Measurements from ENCODE around the gene PEX5L.
"Not testable (repeated sequence)": the region's sequence is repeated elsewhere in the genome, so short reads cannot be mapped to it uniquely, and the experiment has no call there.

The PEX5L gene

DNA sequence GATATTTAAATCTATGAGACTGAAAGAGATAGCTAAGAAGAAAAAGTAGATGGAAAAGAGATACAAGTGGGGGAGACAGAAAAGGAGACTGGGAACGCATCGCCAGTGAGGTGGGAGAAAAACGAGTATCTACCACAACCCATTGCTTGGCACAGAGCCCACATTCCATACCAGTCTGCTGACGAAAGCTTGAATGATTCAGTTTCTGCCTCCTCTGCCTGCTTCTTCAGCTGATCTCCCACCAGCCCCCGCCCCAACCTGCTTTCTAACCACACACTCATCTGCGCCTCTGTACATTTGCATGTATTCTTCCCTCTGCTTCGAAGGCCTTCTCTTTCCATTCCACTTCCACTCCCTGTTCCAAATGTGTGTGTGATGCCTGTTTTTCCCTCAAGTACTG lies 195.8 kb downstream of the PEX5L start:
- DNase-seq (ENCODE audit: low read depth in 1 of 2, low spot score in 1 of 2) = no peak

DNA sequence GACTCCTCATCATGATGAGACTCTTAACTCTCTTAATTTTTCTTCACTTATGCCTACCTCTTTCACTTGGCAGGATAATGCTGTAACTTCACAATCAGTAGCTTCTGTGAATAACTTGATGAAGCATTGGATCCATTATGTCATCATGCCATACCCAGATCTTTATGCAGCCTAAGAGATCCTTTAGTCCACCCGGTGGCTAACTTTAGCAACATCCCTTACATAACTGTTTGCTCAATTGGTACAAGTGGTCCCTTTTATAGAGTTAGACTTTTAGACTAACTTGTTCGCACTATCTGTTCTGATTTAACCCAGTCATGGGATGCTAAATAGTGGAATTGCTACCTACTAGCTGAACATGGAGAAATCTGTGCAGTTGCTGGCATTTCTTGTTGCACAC lies 199.4 kb downstream of the PEX5L start:
- DNase-seq (ENCODE audit: low read depth in 1 of 2, low spot score in 1 of 2) = no peak

DNA sequence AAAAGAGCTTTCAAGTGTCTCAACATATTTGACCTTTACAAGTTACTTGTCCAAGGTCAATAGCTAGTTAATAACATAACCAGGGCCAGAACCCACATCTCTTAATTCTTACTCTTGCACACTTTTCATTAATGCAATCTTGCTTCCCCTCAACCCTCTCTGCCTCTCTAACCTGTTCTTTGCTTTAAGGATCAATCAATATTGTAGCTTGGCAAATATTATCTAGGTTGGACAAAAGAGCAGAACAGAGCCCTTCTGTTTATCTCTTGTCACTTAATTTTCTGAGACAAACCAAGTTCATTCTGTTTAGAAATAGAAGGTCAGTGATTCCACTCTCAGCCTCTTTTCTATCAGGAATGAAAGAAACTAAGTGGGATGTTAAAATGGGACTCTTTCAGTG lies 203.4 kb downstream of the PEX5L start:
- DNase-seq (ENCODE audit: low read depth in 1 of 2, low spot score in 1 of 2) = no peak

DNA sequence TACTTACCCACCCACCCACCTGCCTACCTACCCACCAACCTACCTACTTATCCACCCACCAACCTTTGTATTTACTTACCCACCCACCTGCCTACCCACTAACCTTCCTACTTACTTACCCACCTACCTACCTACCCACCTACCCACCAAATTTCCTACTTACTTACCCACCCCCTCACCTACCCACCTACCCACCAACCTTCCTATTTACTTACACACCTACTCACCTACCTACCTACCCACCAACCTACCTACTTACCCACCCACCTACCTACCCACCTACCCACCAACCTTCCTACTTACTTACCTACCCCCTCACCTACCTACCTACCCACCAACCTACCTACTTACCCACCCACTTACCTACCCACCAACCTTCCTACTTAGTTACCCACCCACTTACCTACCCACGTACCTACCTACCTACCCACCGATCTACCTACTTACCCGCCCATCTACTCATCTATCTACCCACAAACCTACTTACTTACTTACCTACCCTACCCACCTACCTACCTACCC lies 204.3 kb downstream of the PEX5L start:
- DNase-seq (ENCODE audit: low read depth in 1 of 2, low spot score in 1 of 2) = no peak

DNA sequence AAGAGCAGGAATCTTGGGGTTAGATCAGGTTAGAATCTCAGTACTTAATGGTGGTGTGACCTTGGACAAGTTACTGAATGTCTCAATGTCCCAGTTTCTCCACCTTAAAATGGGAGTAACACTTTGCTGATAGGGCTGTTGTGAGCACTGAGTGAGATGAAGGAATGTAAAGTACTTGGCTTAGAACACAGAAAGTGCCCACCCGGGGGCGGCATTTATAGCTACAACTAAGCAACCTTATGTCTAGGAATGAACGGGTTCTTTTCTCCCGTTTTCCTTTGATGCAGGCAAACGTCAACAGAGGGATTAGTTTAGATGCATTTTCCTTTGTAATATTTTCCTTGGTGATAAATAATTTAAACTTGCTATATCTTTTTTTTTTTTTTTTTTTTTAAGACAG lies 207.3 kb downstream of the PEX5L start:
- DNase-seq (ENCODE audit: low read depth in 1 of 2, low spot score in 1 of 2) = no peak

DNA sequence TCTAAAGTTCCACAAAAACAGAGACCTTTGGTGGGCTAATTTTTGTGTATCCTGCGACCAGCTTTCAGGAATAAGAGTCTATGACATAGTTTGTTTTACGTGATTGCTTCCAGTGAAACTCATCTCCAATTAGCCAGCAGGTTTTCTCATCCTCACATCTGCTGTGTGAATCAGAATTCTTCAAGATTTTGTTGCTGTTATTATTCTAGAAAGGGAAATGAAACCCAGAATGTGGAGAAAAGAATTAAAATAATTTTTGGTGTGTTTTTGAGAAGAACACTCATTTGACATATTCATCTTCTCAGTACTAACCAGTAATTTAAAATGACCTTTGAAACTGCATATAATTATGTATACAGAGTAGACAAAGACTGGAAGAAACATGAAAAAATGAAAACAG lies 208.0 kb downstream of the PEX5L start:
- DNase-seq (ENCODE audit: low read depth in 1 of 2, low spot score in 1 of 2) = no peak

DNA sequence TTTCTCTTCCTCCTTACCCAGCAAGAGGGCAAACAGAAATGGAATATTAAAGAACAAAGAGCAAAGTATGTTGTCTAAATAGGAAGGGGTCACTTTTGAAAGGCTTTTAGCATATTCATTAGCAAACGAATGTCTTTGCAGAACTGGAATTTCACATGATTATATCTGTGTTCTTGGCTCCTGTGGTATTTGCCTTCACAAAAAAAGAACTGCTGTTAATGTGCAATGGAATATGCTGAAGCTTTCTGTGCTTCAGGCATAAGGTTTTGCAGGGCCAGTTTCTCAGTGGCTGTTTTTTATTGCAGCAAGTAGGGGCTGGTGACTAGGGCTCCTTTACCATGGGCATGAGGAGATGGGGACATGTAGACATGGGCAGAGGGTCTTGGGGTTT lies 210.5 kb downstream of the PEX5L start:
- DNase-seq (ENCODE audit: low read depth in 1 of 2, low spot score in 1 of 2) = no peak

DNA sequence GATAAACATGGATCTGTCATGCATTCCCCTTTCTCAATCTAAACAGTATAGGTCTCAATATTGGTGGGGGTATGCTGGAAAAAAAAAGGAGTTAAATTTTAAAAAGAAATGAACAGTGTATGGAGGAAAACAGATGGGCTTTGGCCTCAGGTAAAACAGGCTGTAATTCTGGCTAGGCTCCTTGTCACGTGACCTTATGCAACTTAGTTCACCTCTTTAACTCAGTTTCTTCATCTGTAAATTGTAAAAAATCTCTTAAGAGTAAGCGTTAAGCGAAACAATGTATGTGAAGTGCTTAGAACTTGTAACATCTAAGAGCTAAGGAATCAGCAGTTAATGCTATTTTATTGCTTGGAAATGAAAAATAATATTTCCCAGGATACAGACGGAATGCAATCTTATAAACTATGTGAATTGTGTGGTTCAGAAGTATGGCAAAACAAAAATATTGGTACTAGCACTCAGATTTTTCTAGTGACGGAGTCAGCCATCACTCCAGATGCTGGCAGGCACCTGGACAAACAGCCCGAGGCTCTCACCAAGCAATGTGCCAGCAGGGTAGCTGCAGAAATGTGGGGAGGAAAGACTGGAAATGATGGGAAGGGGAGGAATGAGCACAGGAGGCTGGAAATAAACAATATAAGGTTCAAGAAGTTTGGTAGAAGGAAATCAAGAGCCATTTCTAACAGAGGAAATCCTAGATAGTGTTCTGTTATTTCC lies 211.1 kb downstream of the PEX5L start:
- no peak for DNase-seq (ENCODE audit: low read depth in 1 of 2, low spot score in 1 of 2)

DNA sequence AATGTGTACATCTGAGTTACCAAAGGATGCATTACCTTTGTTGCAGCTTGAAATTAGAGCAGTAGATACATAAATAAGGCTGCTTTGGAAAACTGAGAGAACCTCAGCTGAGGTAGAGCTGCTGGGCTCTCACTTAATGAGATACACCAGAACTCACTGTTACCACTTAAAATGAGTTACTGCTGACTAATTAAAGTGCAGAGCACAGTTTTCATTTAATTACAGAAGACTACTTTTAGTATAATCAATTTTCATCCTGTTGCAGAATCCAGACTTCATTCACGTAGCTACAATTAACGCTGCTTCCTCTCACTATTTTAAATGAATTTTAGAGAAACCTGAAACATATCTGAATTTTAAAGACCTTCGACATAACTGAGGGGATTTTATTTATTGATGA lies 214.4 kb downstream of the PEX5L start:
- no peak for DNase-seq (ENCODE audit: low read depth in 1 of 2, low spot score in 1 of 2)

DNA sequence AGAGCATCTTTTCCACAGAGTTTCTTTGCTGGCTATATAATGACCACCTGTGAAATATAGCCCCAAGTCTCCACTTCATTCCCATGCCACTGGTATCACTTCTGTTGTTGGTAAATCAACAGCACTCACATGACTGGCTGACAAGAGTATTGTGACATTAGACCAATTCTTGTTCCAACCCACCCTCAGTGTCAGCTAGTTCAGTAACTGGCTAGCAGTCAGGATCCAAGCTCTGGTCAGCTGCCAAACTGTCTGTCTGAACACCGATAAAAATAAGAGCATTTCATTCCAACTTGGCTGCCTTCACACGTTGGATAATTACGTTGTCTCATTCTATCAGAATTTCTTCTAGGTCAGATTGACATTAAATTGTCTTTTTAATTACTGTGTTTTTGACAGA lies 217.4 kb downstream of the PEX5L start:
- no peak for DNase-seq (ENCODE audit: low read depth in 1 of 2, low spot score in 1 of 2)

DNA sequence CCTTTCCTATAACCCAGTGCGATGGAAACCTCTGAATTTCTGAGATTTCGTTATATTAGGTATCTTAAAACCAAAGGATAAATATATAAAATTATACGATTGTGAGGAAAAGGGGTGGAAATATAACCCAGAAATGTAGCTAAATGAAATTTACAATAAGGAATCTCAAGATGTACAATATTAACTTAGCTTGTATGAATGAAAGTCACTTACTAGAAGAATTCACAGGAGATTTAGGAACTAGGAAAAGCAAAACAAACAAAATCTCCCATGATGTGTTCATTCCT lies 224.7 kb downstream of the PEX5L start:
- no peak for DNase-seq (ENCODE audit: low read depth in 1 of 2, low spot score in 1 of 2)

DNA sequence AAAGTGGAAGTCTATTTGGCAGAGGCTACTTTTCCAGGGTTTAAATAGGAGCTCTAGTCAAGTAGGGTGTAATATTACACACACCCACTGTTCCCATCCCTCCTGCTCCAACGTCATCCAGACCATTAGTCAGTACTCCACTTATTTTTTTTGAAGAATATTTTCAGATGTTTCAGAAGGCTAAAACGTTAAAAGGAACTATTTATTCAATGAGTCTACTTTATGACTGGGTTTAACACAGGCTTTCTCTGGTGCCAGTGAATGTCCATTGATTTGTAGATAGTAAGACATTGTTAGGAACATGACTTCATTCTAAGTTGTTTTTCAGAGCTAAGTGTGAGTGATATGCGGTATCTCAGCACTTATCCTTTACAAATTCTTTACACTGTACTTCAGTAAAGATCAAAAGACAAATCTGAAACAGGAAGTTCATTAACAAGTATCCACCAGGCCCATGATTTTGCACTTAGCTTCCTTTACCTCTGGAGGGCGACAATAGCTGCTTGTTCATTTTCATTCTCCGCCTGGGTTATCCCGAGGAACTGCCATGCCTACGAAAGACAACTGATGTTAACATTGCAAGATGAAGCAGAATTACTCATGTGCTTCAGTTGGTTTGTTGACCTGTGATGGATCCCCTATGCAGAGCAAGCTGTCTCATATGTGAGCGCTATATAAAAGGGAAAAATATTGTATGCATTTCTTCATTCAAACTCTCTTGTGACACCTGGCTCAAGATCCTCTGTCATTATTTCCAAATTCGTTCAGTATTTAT lies 225.2 kb downstream of the PEX5L start:
- DNase-seq (ENCODE audit: low read depth in 1 of 2, low spot score in 1 of 2) = no peak

DNA sequence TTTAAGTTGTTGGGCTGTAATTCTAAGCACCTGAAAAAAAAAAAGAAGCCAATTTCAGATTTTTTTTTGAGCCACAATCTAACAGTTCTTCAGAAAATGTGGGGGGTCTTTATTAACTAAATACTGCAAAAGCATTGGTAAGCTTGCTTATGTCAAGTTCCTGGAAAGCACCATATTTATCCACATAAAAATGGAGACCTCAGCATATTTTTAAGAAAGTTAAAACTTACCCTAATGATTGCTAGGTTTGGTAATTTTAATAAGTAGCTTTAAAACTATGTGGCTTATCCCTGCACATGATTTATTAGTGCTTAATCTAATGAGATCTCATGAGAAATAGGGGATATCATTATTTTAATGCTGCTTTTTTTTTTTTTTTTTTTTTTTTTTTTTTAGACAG lies 227.1 kb downstream of the PEX5L start:
- DNase-seq (ENCODE audit: low read depth in 1 of 2, low spot score in 1 of 2) = no peak

DNA sequence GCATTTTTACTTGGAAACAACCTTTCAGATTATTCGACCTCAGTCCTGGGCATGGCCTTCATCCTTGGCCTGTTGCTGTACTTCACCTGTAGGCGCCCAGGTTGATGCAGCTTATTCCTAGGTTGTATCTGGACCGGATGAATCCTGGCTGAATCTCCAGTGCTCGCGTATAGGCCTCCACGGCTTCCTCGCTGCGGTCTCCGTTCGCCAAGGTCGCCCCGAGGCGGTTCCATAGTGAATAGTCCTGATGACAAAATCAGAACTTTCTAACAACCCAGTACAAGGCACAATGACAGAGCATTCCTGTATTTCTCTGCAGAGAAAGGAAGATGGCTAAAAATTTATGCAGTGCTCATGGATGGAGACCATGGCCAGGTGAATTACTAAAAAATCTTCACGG lies 229.1 kb downstream of the PEX5L start:
- no peak for DNase-seq (ENCODE audit: low read depth in 1 of 2, low spot score in 1 of 2)

DNA sequence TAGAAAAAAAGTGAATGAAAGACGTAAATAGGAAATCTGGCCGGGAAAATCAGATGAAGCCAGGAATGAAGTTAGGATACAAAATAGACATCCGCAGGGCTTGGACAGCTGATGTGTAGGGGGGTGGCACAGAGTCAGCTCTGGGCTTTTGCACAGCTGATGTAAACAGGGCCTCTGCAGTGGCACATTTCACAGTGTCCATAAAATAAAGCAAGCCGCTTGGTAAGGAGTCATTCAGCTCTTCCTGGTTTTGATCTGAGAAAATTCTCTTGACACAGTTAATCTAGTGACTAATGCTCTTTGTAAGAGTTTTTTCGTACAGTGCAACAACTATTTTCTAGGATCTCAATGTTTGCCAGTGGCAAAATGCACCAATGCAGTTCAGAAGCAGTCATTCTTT lies 230.6 kb downstream of the PEX5L start:
- DNase-seq (ENCODE audit: low read depth in 1 of 2, low spot score in 1 of 2) = no peak

DNA sequence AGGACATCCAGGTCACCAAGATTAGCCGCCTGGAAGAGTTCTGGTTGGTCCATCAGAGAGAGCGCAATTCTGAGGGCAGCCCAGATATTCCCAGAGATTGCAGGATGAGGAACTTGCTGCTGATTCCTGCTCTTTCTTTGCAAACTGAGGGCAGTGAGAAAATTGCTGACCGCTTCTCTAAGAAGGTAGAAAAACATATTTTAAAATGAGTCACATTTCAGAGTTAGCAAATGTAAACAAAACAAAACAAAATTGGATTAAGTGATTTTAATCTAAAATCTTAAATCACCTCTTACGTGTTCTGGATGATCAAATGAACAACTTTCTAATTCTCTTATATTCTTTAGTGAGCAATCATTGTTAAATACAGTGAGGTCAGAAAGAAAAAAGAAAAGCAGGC lies 234.9 kb downstream of the PEX5L start:
- no peak for DNase-seq (ENCODE audit: low read depth in 1 of 2, low spot score in 1 of 2)

DNA sequence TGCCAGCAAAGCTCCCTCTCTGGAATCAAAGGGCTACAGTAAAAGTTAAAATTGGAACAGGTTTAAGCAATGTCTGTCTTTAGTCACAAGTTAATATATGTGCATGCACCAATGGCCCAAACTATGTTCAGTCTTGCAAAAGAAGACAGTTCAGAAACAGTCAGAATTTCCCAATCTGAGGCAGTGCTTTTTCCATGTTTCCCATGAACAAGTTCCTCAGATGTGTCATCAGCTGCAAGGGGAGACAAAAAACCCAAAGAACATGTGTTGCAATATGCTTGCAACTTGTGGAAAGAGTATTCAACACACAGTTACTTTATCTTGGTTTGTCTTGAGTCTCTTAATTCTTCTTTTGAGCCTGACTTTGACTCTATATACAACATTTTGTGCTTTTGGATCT lies 235.5 kb downstream of the PEX5L start:
- no peak for DNase-seq (ENCODE audit: low read depth in 1 of 2, low spot score in 1 of 2)

DNA sequence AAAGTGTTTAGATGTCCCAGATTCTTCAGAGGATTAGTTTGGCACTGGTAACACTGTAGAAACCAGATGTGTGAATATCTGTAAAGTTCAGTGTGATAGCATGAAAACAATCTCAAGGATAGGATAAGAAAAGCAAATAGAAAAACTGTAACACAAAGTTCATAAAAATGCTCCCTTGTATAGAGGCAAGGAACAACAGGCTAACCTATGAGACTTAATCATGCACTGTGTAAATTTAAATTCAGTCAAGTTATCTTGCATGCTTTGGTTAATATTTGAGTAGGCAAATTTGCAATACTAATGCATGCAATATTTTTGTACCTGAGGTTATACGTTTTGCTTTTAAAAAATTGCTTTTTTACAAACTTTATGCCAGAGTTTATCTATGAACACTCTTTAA lies 239.5 kb downstream of the PEX5L start:
- DNase-seq (ENCODE audit: low read depth in 1 of 2, low spot score in 1 of 2) = no peak

DNA sequence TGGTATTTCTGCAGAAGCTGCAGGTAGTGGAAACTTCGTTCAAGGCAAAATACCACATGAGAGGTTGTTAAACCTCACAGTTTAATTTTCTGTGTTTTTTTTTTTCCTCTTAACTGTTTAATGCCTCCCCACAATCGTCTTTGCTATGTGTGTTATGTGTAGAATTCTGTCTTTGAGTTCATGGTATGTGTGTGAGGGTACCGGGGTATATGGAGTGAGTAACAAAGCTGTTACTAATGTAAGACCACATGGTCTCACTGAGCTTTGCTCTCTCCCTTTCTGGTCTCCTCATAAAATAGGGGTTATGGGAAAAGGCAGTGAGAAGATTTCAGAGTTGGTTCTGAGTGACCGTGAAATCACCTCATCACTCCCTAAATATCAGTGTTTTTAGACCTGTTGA lies 240.3 kb downstream of the PEX5L start:
- no peak for DNase-seq (ENCODE audit: low read depth in 1 of 2, low spot score in 1 of 2)

DNA sequence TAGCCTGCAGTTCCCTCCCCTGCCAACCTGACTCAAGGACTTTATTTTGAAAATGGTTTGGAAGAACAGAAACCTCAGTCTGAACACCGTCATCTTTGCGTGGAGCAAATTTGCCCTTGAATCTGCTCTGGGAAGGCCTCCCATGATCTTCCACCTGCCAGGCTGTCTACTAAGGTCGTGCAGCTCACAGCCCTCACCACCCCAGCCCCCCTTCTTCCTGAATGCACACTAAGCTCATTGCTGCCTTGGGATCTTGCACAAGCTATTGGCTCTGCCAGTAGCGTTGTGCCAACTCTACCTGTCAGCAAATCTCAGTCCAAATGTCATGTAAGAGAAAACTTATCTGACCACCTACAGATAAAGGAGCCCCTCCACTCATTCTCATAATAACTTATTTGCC lies 242.4 kb downstream of the PEX5L start:
- no peak for DNase-seq (ENCODE audit: low read depth in 1 of 2, low spot score in 1 of 2)

DNA sequence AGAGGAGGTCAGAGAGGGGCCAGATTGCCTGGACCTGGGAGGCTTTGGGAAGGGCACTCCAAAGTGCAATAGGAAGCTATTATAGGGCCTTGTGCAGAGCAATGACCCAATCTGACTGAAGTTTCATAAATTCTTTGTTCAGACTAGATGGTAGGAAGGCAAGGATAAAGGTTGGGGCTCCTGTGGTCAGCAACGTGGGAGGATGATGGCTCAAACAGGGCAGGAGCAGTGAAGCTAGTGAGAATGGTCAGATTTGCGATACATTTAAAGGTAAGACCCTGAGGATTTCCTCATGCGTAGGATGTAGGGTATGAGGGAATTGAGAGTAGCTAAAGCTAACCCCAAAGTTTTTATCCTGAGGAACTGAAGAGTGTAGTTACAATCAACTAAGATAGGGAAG lies 244.9 kb downstream of the PEX5L start:
- DNase-seq (ENCODE audit: low read depth in 1 of 2, low spot score in 1 of 2) = no peak

DNA sequence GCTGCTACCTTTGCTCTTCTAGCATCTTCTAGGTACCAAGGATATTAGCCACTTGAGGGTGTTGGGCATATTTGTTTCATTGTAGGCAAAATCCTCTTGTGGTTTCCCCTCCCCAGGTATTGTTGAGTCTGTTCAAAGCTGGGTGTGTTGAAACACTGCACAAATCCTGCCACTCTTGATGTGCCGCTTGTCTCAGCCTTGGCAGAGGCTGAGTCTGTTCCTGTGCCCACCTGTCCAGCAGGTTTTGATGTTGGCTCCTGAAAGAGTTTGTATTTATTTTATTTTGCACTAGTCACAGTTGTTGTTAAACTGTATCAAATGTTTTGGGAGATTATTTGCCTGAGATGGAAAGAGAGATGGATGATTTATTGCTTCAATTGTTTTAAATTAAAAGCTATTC lies 247.7 kb downstream of the PEX5L start:
- no peak for DNase-seq (ENCODE audit: low read depth in 1 of 2, low spot score in 1 of 2)

DNA sequence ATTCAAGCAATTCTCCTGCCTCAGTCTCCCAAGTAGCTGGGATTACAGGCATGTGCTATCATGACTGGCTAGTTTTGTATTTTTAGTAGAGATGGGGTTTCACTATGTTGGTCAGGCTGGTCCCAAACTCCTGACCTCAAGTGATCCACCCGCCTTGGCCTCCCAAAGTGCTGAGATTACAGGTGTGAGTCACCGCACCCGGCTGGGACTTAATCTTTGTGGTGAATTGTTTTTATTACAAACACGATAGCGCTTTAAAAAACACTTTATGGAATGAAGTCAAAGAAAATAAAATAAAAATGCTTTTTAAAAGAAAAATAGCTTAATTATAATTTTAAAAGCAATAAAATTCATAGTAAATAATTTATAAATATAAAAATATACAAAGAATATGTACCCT lies 253.9 kb downstream of the PEX5L start:
- not testable (repeated sequence) for DNase-seq (ENCODE audit: low read depth in 1 of 2, low spot score in 1 of 2)

Measured in activated T-helper 1 cell treated with anti-CD3 and anti-CD28 coated beads, Interleukin-2, amount 50 U/mL, for 16 hours (primary cell).